ENCODE results near the gene ALDOB. TPM values are rescaled to one million over a fixed set of nuclear protein-coding genes. Genes with fewer than 3 reads are reported as not detected.

Gene ALDOB
- total and polyA plus RNA-seq, 2 of the 13 experiments (the other 11 are each of a cell fraction or from before 2014, with no cell fraction given), result 0.29 to 0.97 TPM

- no peak for TF ChIP-seq SKIL (CRISPR knock-in tag; IDR thresholded peaks at IDR 0.05; ENCODE audit: borderline replicate concordance)
- no peak for TF ChIP-seq ZFP36L1 (CRISPR knock-in tag; IDR thresholded peaks at IDR 0.05)
- TF ChIP-seq ATAD3A (CRISPR knock-in tag; IDR thresholded peaks at IDR 0.05), result no peak
- TF ChIP-seq ZNF326 (CRISPR knock-in tag; IDR thresholded peaks at IDR 0.05; ENCODE audit: borderline replicate concordance), result no peak
- TF ChIP-seq HNRNPUL1 (IDR thresholded peaks at IDR 0.05; ENCODE audit: low read depth, low read length), result no peak
- TF ChIP-seq ARNTL (CRISPR knock-in tag; IDR thresholded peaks at IDR 0.05), result no peak
- peak; percentile 92; the same call in 1 of the 2 replicates for TF ChIP-seq SMYD3 (CRISPR knock-in tag; IDR thresholded peaks at IDR 0.05)
- TF ChIP-seq PBX2 (CRISPR knock-in tag; IDR thresholded peaks at IDR 0.05), result 0 out of 2 replicates have a peak, but pooled peaks have one; percentile 28
- no peak for TF ChIP-seq ZNF777 (CRISPR knock-in tag; IDR thresholded peaks at IDR 0.05)
- TF ChIP-seq ZNF362 (CRISPR knock-in tag; IDR thresholded peaks at IDR 0.05; ENCODE audit: borderline replicate concordance), result no peak; the same call in 1 of the 2 replicates
- peak; percentile 88 for TF ChIP-seq ZSCAN5A (CRISPR knock-in tag; IDR thresholded peaks at IDR 0.05; ENCODE audit: borderline replicate concordance)
- no peak for TF ChIP-seq MTA3 (CRISPR knock-in tag; IDR thresholded peaks at IDR 0.05)
- TF ChIP-seq RXRB (CRISPR knock-in tag; IDR thresholded peaks at IDR 0.05; ENCODE audit: borderline replicate concordance), result peak; percentile 55
- no peak for TF ChIP-seq ZNF33A (CRISPR knock-in tag; IDR thresholded peaks at IDR 0.05; ENCODE audit: borderline replicate concordance)
- peak; percentile 69 for TF ChIP-seq JUN (CRISPR knock-in tag; IDR thresholded peaks at IDR 0.05)
- TF ChIP-seq MIER2 (CRISPR knock-in tag; IDR thresholded peaks at IDR 0.05), result peak; percentile 69; the same call in 1 of the 2 replicates
- TF ChIP-seq ESRRA (CRISPR knock-in tag; IDR thresholded peaks at IDR 0.05; ENCODE audit: low read depth), result peak; percentile 33; the same call in 1 of the 2 replicates
- no peak; the same call in 1 of the 2 replicates for TF ChIP-seq RXRA (CRISPR knock-in tag; IDR thresholded peaks at IDR 0.05)
- peak; percentile 67; the same call in 1 of the 2 replicates for TF ChIP-seq ZNF552 (CRISPR knock-in tag; IDR thresholded peaks at IDR 0.05; ENCODE audit: borderline replicate concordance)
- peak; percentile 92 for TF ChIP-seq CSRNP1 (CRISPR knock-in tag; IDR thresholded peaks at IDR 0.05)
- no peak for TF ChIP-seq FIP1L1 (IDR thresholded peaks at IDR 0.05; ENCODE audit: borderline replicate concordance, insufficient read depth, low read depth, low read length)
- peak; percentile 91 for TF ChIP-seq SAP130 (CRISPR knock-in tag; IDR thresholded peaks at IDR 0.05; ENCODE audit: low read depth)
These were observed 37.3 kb downstream of the ALDOB start, which contains the start of the genes MRPL50 and ZNF189 (continued) for GRCh38 chr9:101398068-101398929.
